K562 (cell line): ENCODE measurements around the gene VTN. TPM values are rescaled to one million over a fixed set of nuclear protein-coding genes. Genes with fewer than 3 reads are reported as not detected.
A peak's percentile ranks its signal among the peaks of the same experiment; 100 is the strongest.

Source experiments
- ATAC-seq: fragments of 200-7000 bp; cut with Tn5 transposase; 3 replicates; pipeline ENCODE4 v1.9.1; 2020; ENCODE audit warnings: moderate library complexity
- BruUV-seq: library from RNA; stranded (reverse); fragments of 400-500 nt; replicated peaks from 2 replicates; lab custom pipeline; 2021; lab: Mats Ljungman, UMichigan
- CTCF ChIA-PET: fragments of 300-600 bp; formaldehyde crosslinking; extraction: SDS; loops from one replicate; lab custom pipeline; 2021; ENCODE audit warnings: low intra/inter-chr PET ratio; lab: Yijun Ruan, JAX
- POLR2A ChIA-PET: fragments of 300-600, 350-650 bp; sonication (Branson Sonifier 250); formaldehyde crosslinking; extraction: SDS; loops from one replicate; lab custom pipeline; 2021; ENCODE audit warnings: antibody characterized with exemption, inconsistent platforms; lab: Yijun Ruan, JAX
- DNase-seq, 4 experiments: peaks; one replicate each; pipeline versions ENCODE4 v3.0.0 to v3.0.0-alpha.2; 2011 to 2018; ENCODE audit warnings: low spot score in 3 of 4, mixed read lengths in 3 of 4; ENCODE audit errors: extremely low read depth in 1 of 4
- FAIRE-seq: peaks from 2 replicates; lab custom pipeline; 2011; peaks lifted over from hg19 to GRCh38; lab: Jason Lieb, UNC
- H2AFZ ChIP-seq: 2 replicates; pipeline ENCODE4 v1.6.0; 2011; ENCODE audit warnings: low read depth, low read length, control low read depth, inconsistent platforms
- H3K27ac ChIP-seq: fragments of 200-600 bp; 3 replicates; pipeline ENCODE4 v1.8.0; 2011; ENCODE audit warnings: low read depth, mild to moderate bottlenecking, control low read depth, inconsistent platforms, low read length, moderate library complexity, mixed read lengths; ENCODE audit errors: extremely low read depth
- H3K27me3 ChIP-seq, 2 experiments: fragments of 300-600 bp in 1 of 2; 2 replicates in 1 of 2; 3 replicates in 1 of 2; pipeline versions ENCODE4 v1.6.0 to v1.8.0; 2011; ENCODE audit warnings: inconsistent platforms in 2 of 2, low read length in 2 of 2, mild to moderate bottlenecking in 1 of 2, mixed read lengths in 1 of 2, moderate library complexity in 1 of 2; ENCODE audit not compliant: control insufficient read depth in 2 of 2, insufficient read depth in 2 of 2
- H3K36me3 ChIP-seq: fragments of 300-600 bp; 3 replicates; pipeline ENCODE4 v1.8.0; 2011; ENCODE audit warnings: mild to moderate bottlenecking, low read length, inconsistent platforms; ENCODE audit not compliant: control insufficient read depth, insufficient read depth
- H3K4me1 ChIP-seq, 2 experiments: fragments of 200-600 bp in 1 of 2; replicated peaks in 1 of 2; 2 replicates in 1 of 2; 3 replicates in 1 of 2; pipeline versions ENCODE4 v1.5.1 to v1.8.0; 2011; ENCODE audit warnings: inconsistent platforms in 2 of 2, low read length in 2 of 2, mild to moderate bottlenecking in 1 of 2, mixed read lengths in 1 of 2, moderate library complexity in 1 of 2; ENCODE audit not compliant: control insufficient read depth in 2 of 2, insufficient read depth in 2 of 2
- H3K4me2 ChIP-seq: 2 replicates; pipeline ENCODE4 v1.6.1; 2011; ENCODE audit warnings: low read length, control low read depth, inconsistent platforms, mixed read lengths; ENCODE audit not compliant: insufficient read depth
- H3K4me3 ChIP-seq: fragments of 200-600 bp; sonication (generic), shearing (Covaris generic); 2 replicates; pipeline ENCODE4 v1.5.1; 2016; ENCODE audit warnings: control low read depth, inconsistent platforms
- H3K79me2 ChIP-seq: fragments of 200-600 bp; 3 replicates; pipeline ENCODE4 v1.8.0; 2011; ENCODE audit warnings: low read length, inconsistent platforms; ENCODE audit not compliant: control insufficient read depth, insufficient read depth
- H3K9ac ChIP-seq, 2 experiments: 2 replicates each; pipeline versions ENCODE4 v1.6.0 to v1.6.1; 2011; ENCODE audit warnings: low read depth in 2 of 2, low read length in 2 of 2, control low read depth in 1 of 2, inconsistent platforms in 1 of 2, mild to moderate bottlenecking in 1 of 2, mixed read lengths in 1 of 2; ENCODE audit not compliant: insufficient read depth in 1 of 2
- H3K9me1 ChIP-seq: one replicate; pipeline ENCODE4 v1.6.0; 2011; ENCODE audit warnings: inconsistent platforms, mild to moderate bottlenecking, low read length, moderate library complexity; ENCODE audit not compliant: control insufficient read depth, insufficient read depth
- H3K9me3 ChIP-seq: replicated peaks from 2 replicates; pipeline ENCODE4 v1.5.1; 2011; ENCODE audit warnings: low read depth, low read length, inconsistent platforms; ENCODE audit not compliant: control insufficient read depth, insufficient read depth
- H4K20me1 ChIP-seq: replicated peaks from 2 replicates; pipeline ENCODE4 v1.6.1; 2011; ENCODE audit warnings: low read length, inconsistent platforms, mixed read lengths; ENCODE audit not compliant: control insufficient read depth, insufficient read depth
- ARHGAP35 ChIP-seq: fragments of 450-650 bp; IDR thresholded peaks from 2 replicates; pipeline ENCODE4 v1.6.1; 2018; ENCODE audit not compliant: partially characterized antibody
- SRF ChIP-seq, 2 experiments: fragments of 250-450, 450-650 bp in 1 of 2; sonication (Bioruptor Pico) in 1 of 2; sonication (generic) in 1 of 2; formaldehyde crosslinking; IDR thresholded peaks; 2 replicates each; pipeline versions ENCODE4 v1.5.0 to v1.5.1; 2020 to 2022; ENCODE audit warnings: mild to moderate bottlenecking in 1 of 2, missing genetic modification reagents in 1 of 2
- ZNF76 ChIP-seq: fragments of 250-450 bp; sonication (Bioruptor Pico); IDR thresholded peaks from 2 replicates; pipeline ENCODE4 v1.4.0; 2020; ENCODE audit warnings: mild to moderate bottlenecking, moderate library complexity, borderline replicate concordance
- WGBS: fragments of 100-300 bp; shearing (Covaris generic); methylation state at CpG from one replicate; pipeline ENCODE4 v1.1.6; 2016; ENCODE audit warnings: low coverage, mixed read lengths; ENCODE audit not compliant: insufficient coverage; ENCODE audit errors: missing lambda C conversion rate; 5-methylcytosine and 5-hydroxymethylcytosine counted together
- in situ Hi-C: fragments of 300-500 bp; cut with MboI; formaldehyde crosslinking; loops from 4 replicates; pipeline ENCODE4 v1.15.0; 2018; ENCODE audit warnings: inconsistent platforms, mixed read lengths
- intact Hi-C: fragments of 100-400 bp; cut with micrococcal nuclease; formaldehyde crosslinking; loops from 2 replicates; pipeline ENCODE4 v1.14.2; 2022
- polyA plus RNA-seq, 8 experiments: library from polyadenylated mRNA; depleted of rRNA in 4 of 8; stranded (reverse) in 5 of 8; unstranded in 3 of 8; fragments of >200 nt; fragmentation: Nextera tagmentation in 2 of 8; fragmentation: Illumina TruSeq in 1 of 8; extraction: Ambion mirVana in 2 of 8; extraction: Trizol in 1 of 8; gene quantifications; 2 replicates each; pipeline versions ENCODE4 v1.2.1 to v1.2.3, GENCODE V29; 2011 to 2014; ENCODE audit warnings: inconsistent platforms in 1 of 8, missing spikeins in 1 of 8
- total RNA-seq, 7 experiments: library from RNA; depleted of rRNA in 6 of 7; stranded (reverse); fragments of >200 nt in 6 of 7; fragmentation: Illumina TruSeq in 2 of 7; extraction: Trizol in 2 of 7; gene quantifications; 2 replicates each; pipeline versions ENCODE4 v1.2.1 to v1.2.3, GENCODE V29; 2011 to 2021; ENCODE audit warnings: low replicate concordance in 1 of 7

VTN gene
- total and polyA plus RNA-seq, 9 of the 15 experiments (the other 6 are each of a cell fraction or from before 2014, with no cell fraction given), result 0.13 to 1.0 (median 0.29) TPM; not detected in 1

GRCh38 chr17:28334666-28335200, 35.4 kb downstream of the VTN start (continued):
- 0 out of 4 replicates have a peak, but pooled peaks of 1 of the 2 experiments have one; percentile 3 for TF ChIP-seq SRF (CRISPR knock-in tag; IDR thresholded peaks at IDR 0.05)

GRCh38 chr17:28334171-28334570, 35.9 kb downstream of the VTN start:
- CTCF ChIA-PET, result no interaction called here
- Histone ChIP-seq H3K27me3 (no peaks in the 10 kb centered on the region), H3K4me3 (peak overlapping the region; percentile 95), H3K79me2 (peaks cover 33% of the 10 kb centered on the region), H2AFZ (no peak overlapping the region), H3K9ac (peak overlapping the region; percentile 75 to 92; a peak in 3 of 4 replicates), H3K9me3 (no peaks in the 10 kb centered on the region), H4K20me1 (peaks cover 14% of the 10 kb centered on the region)
- DNase-seq (peak in 1 of 4 experiments; percentile 16), ATAC-seq (no peak)
- no TSS peak for BruUV-seq
- intact Hi-C loops, result loop anchor here (2.0 kb wide), 1 partner anchor 15 kb away; the partner anchor contains the start of gene TMEM97
- in situ Hi-C loops, result no loop called here
- POLR2A ChIA-PET, result interaction anchor here (0.7 to 6.5 kb wide), 6 partner anchors 9 to 122 kb away, joined by 3 to 62 read pairs (median 4); partner anchors contain the start of genes POLDIP2 and TMEM97
- TF ChIP-seq ZNF76 (no peak), ARHGAP35 (peak; percentile 5)
- TF ChIP-seq, all 486 proteins: peak for 1
- H3K27ac ChIP-seq, result no peak overlapping the region
- no peak for FAIRE-seq
- peaks cover 17 to 19% of the 10 kb centered on the region in 2 experiments; a peak in 4 of 5 replicates for H3K4me1 ChIP-seq
- 8% methylated on average over 6 of the region's 6 CpGs for WGBS
- no peaks in the 10 kb centered on the region for H3K9me1 ChIP-seq
- H3K36me3 ChIP-seq, result peaks cover 19% of the 10 kb centered on the region; the same call in 2 of the 3 replicates
- H3K4me2 ChIP-seq, result peak overlapping the region; percentile 98
